PC-9 (cell line): ENCODE measurements around the gene PPM1E.

Source experiments
- EZH2 ChIP-seq: fragments of 200-600 bp; sonication (generic); IDR thresholded peaks from 2 replicates; pipeline ENCODE4 v1.8.0; 2017; ENCODE audit warnings: antibody characterized with exemption, low read depth
- TF ChIP-seq, protein P1 (sequence below): fragments of 200-600 bp; sonication (generic); conservative IDR thresholded peaks from 2 replicates; pipeline ENCODE4 v1.6.1; 2017; ENCODE audit warnings: mixed run types, antibody characterized with exemption, mild to moderate bottlenecking, moderate library complexity

GRCh38 chr17:58757162-58757613 is 1.5 kb downstream of the PPM1E start:
- TF ChIP-seq, protein P1, sequence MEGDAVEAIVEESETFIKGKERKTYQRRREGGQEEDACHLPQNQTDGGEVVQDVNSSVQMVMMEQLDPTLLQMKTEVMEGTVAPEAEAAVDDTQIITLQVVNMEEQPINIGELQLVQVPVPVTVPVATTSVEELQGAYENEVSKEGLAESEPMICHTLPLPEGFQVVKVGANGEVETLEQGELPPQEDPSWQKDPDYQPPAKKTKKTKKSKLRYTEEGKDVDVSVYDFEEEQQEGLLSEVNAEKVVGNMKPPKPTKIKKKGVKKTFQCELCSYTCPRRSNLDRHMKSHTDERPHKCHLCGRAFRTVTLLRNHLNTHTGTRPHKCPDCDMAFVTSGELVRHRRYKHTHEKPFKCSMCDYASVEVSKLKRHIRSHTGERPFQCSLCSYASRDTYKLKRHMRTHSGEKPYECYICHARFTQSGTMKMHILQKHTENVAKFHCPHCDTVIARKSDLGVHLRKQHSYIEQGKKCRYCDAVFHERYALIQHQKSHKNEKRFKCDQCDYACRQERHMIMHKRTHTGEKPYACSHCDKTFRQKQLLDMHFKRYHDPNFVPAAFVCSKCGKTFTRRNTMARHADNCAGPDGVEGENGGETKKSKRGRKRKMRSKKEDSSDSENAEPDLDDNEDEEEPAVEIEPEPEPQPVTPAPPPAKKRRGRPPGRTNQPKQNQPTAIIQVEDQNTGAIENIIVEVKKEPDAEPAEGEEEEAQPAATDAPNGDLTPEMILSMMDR, result no peak
- TF ChIP-seq EZH2, result no peak
